Activated naive CD4-positive, alpha-beta T cell treated with Interleukin-2 at 50 U/mL for 16 hours (primary cell): Measurements from ENCODE around the gene FALEC.

Experiments used
- DNase-seq: peaks from one replicate; pipeline ENCODE4 v3.0.0-alpha.2; 2020

FALEC gene

DNA sequence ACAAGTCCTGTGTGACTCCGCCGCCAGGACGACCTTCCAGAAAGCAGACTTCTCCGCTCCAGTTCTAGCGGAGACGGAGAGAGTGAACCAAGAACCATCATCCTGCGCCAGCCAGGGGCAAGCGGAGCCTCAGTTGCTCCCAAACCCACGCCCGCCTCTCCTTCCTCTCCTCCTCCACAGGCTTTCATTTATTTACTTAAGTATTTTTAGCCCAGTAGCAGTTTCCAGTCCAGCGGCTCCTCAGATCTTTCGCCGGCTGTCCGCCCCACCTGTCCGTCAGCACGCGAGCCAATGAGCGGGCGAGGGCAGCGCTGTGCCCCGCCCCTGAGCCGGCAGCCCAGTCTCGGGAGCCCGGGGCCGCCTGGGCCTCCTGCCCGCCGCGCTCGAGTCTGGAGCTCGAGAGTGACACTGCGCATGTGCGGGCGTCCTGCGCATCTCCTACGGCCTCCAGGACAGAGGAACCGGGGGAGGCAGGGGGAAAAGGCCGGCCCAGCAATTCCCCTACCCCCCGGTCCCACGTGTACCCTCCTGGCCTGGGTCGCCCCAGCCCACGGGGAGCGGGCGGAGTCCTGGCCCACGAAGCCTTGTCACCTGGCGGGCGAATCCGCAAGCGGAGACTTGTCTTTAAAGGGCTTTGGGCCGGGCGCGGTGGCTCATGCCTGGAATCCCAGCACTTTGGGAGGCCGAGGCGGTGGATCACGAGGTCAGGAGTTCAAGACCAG is at the start of gene FALEC:
Gene FALEC (plus strand): TSS at position 425 of the 722 bp plus-strand sequence.
- DNase-seq: peak; percentile 92

DNA sequence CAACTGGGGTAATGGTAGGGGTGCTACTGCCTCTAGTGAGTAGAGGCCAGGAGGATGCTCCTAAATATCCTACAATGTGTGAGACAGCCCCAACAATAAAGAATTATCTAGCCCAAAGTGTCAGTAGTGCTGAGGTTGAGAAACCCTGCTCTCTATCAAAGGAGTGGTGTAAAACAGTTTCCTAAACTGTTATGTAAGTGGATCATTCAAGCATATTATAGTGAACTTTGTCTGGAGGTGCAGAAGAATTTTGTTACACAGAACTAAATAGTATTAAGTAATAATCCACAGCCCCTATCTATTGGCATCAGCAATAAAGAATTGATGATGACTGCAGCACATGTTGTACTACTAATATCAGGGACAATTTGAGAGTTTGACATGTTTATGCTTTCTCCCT is 48.6 kb upstream of the FALEC start:
- DNase-seq: no peak

DNA sequence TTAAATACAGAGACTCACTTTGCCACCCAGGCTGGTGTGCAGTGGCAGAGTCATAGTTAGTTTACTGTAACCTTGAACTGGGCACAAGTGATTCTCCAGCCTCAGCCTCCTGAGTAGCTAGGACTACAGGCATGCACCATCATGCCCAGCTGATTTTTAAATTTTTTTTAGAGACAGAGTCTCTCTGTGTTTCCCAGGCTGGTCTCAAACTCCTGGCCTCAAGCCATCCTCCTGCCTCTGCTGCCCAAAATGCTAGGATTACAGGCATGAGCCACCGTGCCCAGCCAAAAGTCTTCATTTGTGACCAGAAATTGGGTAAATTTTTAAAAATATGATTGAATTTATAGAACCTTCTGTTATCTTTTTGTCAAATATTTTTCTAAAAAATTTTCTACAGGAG is 46.3 kb upstream of the FALEC start:
- no peak for DNase-seq

DNA sequence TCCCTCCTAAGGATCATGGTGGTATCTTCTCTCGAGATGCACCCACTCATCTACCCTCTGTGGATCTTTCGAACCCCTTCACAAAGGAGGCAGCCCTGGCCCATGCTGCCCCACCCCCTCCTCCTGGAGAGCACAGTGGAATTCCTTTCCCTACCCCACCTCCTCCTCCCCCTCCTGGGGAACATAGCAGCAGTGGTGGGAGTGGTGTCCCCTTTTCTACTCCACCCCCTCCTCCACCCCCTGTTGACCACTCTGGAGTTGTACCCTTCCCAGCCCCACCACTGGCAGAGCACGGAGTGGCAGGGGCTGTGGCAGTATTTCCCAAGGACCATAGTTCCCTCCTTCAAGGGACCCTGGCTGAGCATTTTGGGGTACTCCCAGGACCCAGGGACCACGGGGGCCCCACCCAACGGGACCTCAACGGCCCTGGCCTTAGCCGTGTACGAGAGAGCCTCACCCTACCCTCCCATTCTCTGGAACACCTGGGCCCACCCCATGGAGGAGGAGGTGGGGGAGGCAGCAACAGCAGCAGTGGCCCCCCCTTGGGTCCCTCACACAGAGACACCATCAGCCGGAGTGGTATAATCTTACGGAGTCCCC is 42.9 kb upstream of the FALEC start:
- no peak for DNase-seq

DNA sequence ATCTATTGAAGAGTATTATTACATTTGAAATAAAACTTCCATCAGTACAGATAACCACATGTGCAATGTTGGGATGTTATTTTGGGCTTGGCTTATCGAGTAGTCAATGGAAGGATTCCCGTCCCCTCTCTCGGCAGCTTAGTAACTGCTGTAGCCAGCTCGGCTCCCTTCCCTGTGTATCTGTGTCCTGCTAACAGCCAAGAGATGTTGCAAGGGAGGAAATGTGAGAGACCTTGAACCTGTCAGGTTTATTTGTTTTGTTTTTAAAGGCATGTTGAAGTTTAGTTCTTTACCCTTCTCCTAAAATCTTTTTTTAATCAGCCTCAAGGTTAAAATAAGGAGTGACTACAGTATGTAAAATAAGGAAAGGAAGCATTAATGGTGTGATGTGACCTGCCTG is 41.9 kb upstream of the FALEC start:
- DNase-seq: no peak

DNA sequence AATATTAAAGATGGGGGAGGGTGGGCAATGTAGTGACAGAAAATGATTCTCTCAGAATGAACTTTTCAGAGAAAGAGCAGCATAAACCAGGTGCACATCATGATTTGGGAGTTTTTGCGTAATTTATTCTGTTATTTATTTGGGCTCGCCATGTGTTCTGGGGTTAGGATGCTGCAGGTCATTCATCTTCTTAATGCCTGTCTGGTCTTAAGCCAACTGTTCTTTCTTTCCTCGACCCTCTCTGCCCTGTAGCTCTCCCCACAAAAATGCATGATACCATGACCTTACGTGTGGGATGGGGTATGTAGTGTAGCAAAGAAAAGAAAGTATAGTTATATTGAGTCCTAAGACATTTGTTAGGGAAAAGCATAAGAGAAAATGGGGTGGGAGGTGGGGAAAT is 40.7 kb upstream of the FALEC start:
- no peak for DNase-seq

DNA sequence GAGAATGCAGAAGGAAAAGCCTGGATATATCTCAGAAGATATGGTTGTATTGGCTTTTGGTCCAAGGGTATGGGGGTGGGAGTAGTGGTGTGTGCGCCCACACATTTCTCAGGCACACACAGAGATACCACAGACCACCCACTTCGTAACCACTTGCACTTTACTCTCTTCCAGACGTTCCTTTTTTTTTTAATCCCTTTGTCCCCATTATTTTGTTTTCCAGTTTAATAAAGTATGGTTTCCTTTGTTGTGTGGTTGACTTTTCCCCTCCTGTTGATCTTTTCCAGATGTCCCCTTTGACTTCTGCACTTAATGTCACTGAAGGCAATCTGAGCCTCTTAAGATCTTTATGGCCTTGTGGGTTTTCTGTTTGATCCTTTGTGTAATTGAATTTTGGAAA is 38.8 kb upstream of the FALEC start:
- no peak for DNase-seq

DNA sequence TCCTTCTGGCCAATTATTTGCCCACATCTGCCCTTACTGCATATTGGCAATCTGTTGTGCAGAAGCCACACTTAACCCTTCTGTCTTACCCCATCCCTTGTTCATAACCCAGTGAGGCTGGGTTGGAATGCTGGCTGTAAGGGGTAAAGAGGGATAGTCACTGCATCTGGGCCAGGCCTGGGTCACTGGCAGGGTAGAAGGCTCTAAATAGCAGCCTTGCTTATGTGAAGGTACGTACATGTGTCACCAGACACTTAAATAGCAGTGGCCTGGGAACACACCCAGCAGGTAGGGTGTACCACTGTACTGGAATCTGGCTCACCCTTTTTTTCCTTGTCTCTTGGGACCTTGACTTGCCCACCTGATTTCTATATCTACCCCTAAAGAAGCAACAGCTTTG is 38.2 kb upstream of the FALEC start:
- DNase-seq: no peak

DNA sequence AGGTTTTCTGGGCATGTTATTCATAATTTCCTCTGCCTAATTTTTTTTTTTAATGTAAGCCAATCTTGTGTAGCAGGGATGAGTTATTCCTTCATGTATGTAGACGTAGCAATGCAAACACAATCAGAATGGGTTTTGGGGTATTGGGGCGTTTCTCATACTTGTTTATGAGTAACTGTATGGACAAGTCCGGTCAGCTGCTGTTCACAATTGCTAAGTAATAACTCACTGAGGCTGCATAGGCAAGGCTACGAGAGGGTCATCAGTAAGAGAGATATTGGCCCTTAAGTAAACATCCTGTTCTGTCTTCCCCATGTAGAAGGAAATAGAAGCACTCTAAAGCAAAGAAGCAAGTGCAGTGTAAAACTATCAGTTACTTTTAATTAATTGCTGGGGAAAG is 37.8 kb upstream of the FALEC start:
- no peak for DNase-seq

DNA sequence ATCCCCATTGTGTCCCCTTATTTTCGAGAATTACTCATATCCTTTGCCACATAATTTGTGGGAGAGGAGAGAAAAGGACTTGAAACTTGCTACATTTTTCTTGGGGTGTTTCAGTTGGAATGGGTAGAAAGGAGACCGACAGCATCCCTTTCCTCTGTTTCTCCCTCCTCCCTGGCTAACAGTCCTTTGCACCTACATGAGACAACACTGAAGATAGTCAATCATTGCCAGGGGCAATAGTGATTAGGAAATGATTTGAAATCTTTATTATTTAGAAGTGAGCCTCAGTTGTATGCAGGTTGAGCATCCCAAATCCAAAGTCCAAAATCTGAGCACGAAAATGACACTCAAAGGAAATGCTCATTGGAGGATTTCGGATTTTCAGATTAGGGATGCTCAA is 36.2 kb upstream of the FALEC start:
- DNase-seq: no peak

DNA sequence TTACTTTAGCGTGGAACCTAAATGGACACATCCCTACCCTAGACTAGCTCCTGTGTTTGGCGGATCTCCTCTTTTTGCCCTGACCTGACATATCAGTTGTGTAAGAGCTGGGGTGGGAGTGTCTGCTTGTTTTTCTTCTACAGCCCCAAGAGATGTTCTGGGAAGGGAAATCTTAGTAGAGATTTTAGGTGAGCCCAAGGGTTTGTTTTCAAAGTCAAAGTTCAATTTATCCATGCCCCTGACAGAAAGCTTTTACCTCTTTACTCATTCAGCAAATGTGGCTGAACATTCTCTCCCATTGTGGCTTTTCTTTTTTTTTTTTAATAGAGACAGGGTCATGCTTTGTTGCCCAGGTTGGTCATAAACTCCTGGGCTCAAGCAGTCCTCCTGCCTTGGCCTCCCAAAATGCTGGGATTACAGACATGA is 35.6 kb upstream of the FALEC start:
- DNase-seq: no peak

DNA sequence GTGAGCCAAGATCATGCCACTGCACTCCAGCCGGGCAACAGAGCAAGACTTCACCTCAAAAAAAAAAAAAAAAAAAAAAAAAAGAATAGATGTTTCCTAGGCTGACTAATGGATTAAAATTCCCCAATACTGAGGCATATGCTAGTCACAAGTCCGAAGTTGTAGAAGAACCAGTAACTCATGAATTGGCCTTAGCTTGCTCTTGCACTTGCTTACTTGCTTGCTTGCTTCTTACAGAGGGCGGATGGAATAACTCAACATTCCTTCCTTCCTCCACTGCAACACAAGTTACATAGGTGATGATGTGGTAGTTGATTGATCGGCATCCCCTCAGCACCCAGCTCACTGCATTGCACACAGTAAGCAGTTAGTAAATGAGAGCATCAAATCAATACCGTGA is 31.1 kb upstream of the FALEC start:
- DNase-seq: no peak

DNA sequence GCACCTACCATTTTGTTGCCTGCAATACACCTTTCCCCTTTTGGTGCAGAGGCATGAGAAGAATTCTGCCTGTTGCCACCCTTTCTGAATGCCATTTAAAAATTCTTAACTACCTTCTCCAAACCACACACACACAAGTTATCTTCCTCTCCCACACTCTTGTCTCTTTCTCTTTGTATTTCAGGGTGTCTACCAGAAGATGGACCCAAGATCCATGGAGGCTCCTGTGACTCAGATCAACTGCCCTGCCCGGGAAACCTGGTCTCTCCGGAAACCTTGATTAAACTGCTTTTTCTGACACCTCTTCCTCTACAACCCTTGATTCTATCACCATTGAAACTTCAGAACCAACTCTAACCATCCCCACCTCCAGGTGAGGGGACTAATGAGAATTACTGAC is 30.7 kb upstream of the FALEC start:
- DNase-seq: no peak

DNA sequence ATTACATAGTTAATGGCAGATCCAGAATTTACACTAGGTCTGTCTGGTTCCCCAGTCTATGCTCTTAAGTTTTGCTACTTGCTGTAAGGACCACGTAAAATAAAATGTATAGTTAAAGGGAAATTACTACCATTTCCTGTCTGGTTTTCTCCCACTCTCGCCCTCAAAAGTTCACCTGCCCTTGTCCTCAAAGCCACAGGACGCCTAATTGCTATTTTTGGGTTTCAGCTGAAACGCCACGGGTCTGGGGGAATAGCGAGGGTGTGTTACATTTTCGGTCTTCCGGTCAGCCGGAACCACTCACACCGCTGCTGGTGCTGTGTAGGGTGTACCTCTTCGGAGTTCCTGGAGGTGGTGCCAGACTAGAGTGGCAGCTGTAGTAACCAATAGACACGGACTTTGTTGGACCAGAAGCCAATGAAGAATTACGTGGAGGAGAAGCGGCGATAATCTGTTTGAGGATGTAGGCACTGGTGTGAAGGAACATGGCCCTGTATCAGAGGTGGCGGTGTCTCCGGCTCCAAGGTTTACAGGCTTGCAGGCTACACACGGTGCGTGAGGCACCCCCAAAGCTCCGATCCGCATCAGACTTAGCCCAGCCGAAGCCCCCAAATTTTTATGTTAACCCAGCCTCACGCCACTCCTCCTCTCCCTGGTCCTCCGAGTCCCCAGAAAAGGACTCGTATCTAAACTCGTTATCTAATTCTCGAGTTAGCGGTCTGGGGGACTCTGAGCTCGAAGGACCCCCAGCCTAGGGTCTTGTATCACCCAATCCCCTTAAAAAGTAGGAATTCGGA is 28.4 kb upstream of the FALEC start, which contains the start of gene TARS2:
Gene TARS2 (plus strand): TSS at position 454 of the 797 bp plus-strand sequence. CDS start 32 bp downstream, at position 486.
- DNase-seq: peak; percentile 95

DNA sequence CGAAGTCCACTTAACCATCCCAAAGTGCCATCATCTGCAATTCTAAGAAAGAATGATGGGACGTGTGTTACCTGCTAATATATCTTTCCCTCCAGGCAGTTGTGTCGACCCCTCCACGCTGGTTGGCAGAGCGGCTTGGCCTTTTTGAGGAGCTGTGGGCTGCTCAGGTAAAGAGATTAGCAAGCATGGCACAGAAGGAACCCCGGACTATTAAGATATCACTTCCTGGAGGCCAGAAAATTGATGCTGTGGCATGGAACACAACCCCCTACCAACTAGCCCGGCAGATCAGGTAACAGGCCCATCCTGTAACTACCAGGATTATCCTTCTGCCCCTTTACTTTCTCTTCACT is 27.8 kb upstream of the FALEC start:
- DNase-seq: no peak

DNA sequence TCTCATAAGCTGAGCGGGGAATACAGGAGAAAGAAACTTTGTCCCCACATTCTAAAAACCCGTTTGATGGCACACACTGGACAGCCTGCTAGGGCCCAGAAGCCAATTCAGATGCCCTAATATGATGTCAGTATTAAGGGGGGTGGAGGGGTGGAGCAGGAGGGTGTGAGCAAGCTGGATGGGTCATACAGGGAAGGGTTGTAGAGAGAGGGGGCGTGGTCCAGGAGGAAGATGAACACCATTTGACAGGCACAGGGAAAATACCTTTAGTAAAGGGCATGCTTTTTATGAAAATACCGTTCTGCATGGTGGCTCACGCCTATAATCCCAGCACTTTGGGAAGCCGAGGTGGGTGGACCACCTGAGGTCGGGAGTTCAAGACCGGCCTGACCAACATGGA is 22.4 kb upstream of the FALEC start:
- DNase-seq: no peak

DNA sequence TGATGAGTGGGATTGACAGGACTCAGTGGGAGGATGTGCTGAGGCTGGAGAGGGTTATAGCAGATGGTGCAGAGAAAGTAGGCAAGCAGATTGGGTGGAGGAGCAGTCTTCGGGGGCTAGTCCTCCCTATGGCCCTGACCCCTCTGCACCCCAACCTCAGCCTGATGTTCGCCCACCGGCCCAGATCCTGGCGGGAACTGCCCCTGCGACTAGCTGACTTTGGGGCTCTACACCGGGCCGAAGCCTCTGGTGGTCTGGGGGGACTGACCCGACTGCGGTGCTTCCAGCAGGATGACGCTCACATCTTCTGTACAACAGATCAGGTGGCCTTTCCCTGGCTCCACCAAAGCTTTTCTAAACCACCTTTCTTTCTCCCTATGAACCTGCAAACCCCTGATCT is 17.2 kb upstream of the FALEC start:
- no peak for DNase-seq

DNA sequence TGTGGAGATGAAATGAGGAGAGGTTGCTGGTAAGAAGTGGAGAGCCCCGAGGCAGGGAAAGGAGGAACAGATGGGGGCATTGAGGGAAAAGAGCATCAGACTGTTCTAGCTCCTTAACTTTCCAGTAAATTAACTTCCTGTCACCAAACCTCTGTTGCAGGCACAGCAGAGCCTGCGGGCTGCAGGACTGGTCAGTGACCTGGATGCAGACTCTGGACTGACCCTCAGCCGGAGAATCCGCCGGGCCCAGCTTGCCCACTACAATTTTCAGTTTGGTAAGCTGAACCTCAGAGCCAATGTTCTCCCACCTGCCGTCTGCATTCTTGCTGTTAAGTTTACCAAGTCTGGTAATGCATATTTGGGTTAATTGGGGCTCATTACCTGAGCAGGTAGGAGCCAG is 10.1 kb upstream of the FALEC start:
- no peak for DNase-seq

DNA sequence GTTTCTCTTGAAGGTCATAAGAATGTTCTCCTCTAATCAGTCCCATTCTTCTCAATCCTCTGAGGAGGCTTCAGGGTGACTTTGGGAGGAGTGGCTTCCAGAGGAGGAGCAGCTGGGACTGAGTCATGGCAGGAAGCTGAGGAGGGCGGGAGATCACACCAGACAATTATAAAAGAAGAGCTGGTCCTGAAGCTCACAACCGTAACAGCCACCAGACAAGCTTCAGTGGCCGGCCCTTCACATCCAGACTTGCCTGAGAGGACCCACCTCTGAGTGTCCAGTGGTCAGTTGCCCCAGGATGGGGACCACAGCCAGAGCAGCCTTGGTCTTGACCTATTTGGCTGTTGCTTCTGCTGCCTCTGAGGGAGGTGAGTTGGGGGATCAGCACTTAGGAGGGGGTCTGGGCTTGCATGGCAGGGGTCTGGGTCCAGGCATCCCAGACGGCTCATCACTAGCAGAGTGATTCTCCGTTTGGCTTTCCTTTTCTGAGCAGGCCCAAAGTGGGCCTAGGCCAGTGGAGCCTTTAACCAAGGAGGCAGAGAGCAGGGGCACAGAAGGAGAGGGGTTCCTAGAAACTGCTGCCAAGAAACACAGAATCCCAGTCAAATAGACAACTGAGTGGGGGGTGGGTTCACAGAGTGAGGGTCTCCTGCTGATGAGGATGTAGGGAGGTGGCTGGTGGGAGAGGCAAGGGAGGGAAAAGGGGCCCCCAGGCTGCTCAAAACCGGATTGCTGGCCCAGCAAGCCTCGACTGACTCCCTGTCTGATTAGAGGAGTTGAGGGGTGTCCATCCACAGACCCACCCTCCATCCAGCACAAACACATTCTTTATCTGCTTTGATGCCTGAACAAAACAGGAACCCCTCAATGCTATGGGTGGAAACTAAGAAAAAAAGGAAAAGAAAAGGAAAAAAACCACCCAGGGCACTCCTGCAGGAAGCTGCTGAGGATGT is 7.4 kb upstream of the FALEC start, which contains the start of gene ECM1:
Gene ECM1 (plus strand): TSS at position 198 of the 953 bp plus-strand sequence. CDS start 101 bp downstream, at position 299.
- no peak for DNase-seq

DNA sequence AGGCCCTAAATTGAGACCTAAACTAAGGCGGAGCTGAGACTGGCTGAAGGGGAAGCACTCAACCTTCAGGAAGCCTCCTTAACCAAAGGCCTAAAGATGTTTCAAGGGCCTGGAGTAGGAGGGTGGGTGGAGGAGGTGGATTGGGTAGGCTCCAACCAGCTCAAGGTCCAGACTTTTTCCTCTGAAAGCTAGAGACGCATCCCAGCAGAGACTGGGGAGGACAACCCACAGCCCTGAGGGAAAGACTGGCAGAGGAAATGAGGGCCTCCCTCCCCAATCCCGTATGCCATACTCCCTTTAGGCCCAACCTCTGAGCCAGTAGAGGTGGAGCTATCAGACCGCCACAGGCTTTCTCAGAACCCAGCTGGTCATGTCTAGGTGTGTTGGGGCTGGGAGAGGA is 6.6 kb upstream of the FALEC start:
- DNase-seq: no peak

DNA sequence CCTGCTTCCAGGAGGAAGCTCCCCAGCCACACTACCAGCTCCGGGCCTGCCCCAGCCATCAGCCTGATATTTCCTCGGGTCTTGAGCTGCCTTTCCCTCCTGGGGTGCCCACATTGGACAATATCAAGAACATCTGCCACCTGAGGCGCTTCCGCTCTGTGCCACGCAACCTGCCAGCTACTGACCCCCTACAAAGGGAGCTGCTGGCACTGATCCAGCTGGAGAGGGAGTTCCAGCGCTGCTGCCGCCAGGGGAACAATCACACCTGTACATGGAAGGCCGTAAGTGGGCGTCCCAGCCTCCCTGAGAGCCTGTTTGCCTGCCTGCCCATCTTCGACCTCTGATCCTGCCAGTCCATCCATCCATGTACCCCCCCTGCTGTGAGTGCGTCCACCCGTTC is 4.0 kb upstream of the FALEC start:
- no peak for DNase-seq

DNA sequence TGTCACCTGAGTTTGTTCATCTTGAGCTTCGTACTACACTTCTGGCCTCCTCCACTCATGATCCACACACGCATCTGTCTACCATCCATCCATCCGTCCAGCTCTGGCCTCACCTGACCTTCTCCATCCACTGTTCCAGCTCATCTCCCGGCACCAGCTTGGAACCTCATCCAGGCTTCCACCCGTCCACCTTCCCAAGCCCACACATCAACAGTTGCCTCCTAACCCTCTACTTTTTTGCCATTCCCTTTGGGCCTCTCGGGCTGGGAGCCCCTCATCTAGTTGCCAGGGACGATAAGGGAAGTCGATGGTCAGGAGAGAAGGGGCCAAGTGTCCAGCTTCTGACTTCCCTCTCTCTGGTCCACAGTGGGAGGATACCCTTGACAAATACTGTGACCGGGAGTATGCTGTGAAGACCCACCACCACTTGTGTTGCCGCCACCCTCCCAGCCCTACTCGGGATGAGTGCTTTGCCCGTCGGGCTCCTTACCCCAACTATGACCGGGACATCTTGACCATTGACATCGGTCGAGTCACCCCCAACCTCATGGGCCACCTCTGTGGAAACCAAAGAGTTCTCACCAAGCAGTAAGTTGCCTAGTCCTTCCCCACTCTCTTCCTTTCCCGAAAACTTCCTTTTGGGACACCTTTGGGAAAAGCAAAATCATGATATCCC is 3.4 kb upstream of the FALEC start:
- no peak for DNase-seq
